GM19438 (cell line): Measurements from ENCODE around the gene P4HB.

Experiments
- ATAC-seq: cut with Tn5 transposase; IDR thresholded peaks from one replicate; pipeline ENCODE4 v1.9.1; 2021; ENCODE audit warnings: low read depth; ENCODE audit not compliant: unreplicated experiment

Gene P4HB

DNA sequence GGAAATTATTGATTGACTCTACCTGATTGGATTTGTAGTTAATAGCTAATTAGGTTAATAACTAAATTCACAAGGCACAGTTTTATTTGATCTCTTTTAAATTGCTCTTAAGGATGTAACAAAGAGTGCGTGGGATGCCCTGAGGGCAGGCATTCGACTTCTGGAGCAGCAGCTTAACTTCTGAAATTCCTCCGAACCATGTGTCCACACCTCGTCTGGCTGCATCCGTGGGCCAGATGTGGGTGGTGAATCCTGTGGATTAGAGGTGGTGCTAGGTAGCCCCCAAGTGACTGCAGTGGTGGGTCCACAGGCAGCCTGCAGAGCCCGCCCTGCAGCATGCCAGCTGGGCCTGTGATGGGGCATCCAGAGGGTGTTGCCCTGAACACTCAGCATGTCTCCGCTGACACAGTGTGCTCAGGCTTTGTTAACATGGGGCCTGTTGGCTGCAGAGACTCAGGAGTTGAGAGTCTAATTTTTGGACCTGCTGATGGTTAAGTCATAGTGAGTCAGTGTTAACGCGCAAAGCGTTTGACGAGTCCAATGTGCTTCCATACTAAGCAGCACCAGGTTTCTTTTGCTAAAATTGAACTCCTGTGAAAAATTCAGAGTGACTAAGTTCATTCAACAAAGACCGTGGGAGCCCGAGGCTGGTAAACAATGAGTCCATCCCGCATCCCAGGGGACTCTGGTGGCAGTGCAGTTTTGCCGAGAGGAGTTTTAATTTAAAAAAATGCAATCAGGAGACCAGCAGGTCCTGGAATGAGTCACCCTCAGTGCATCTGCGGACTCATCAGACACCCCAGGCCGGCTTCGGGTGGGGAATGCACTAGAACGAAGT, 37.9 kb upstream of the P4HB start:
- ATAC-seq, result no peak

DNA sequence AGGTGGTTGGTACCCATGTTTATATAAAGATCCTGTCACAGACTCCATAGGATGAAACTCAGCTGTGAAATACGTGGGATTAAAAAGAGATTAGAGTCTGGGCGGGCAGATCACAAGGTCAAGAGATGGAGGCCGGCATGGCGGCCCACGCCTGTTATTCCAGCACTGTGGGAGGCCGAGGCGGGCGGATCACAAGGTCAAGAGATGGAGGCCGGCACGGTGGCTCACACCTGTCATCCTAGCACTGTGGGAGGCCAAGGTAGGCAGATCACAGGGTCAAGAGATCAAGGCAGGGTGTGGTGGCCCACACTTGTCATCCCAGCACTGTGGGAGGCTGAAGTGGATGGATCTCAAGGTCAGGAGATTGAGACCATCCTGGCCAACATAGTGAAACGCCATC, 35.1 kb upstream of the P4HB start:
- ATAC-seq, result no peak

DNA sequence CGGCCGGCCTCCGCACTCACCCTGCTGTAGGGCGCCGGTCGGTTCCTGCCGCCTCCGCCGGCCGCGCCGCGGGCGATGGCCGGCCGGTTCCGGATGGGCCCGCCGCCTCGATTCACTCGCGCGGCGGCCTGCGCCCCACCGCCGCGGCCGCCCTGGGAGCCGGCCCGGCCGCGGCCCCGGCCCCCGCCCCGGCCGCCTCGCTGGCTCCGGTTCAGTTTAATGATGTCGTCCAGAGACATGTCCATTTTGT, 30.9 kb upstream of the P4HB start:
- peak; percentile 2 for ATAC-seq

DNA sequence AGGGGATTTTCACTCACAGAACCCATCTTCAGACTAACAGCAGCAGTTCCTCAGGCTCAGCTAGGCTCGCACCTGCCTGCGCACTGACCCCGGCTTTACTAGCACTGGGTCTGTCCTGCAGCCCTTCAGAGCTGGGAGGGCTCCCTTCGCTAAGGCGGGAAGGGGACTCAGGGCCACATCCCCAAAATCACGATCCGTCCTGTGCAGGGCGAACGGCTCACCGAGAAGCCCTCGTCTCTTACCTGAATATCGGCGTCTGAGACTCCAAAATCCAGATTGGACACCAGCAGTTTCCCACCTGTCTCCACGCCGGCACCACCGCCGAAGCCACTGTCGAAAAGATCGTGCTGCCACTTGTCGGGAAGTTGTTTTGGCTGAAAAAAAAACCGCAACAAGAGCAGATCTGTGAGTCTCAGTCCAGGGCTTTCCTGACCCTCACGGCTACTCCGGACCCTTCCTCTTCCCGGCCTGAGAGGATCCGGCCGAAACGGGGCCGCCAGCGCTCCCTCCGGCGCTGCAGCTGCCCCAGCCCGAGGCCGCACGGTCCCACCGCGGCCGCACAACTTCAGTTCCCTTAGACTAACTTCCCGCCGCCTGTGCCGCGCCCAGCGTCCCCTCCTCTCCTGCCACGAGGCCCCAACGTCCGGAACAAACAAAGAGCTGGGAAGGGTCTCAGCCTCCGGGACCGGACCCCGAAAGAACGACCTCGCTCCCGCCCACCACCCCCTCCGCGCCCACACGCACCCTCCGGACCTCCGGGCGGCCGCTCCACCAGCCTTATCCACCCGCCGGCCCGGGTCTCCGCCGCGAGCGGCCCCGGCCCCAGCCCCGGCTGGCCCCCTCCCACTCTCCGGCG, 30.3 kb upstream of the P4HB start:
- ATAC-seq, result no peak

DNA sequence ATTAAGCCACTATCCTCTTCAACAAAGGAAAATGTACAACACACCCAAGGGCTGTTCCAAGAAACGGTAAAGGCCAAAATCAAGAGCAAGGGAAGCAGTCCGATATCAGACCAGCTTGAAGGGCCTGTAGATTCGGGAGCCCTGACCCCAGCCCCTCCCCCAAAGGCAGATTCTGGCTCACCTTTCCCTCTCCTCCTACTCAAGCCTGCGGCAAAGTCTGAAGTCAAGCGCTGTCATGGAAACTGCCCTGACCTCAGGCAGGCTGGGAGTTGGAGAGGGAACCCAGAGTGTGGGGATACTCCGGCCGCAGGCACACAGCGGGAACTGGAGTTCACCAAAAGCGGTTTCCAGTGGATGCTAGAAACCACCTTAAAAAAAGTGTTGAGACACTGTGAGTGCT, 29.3 kb upstream of the P4HB start:
- no peak for ATAC-seq

DNA sequence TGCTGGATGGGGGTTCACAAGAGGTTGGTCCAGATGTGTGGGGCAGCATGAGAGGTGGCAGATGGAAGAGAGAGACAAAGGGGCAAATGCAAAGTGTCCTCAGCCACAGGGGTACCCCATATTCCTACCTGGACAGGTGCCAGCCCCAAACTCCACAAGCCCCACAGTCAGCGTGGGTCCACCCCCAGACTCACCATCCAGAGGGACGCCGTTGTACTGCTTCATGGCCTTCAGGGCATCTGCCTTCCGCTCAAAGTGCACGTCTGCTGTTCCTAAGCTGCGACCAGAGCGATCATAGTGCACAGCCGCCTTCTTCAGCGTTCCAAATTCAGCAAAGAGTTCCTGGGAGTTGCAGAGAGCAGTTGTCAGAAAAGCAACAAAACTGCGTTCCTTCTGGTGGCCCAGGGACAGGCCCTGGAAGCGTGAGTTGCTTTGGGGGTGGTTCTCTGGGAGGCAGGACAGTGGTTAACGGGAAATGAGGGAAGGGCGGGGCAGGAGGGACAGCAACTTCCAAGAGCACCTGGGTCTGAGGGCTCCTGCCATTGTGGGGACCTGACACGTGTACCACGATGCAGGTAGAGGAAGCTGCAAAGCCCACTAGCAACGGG, 28.8 kb upstream of the P4HB start:
- no peak for ATAC-seq

DNA sequence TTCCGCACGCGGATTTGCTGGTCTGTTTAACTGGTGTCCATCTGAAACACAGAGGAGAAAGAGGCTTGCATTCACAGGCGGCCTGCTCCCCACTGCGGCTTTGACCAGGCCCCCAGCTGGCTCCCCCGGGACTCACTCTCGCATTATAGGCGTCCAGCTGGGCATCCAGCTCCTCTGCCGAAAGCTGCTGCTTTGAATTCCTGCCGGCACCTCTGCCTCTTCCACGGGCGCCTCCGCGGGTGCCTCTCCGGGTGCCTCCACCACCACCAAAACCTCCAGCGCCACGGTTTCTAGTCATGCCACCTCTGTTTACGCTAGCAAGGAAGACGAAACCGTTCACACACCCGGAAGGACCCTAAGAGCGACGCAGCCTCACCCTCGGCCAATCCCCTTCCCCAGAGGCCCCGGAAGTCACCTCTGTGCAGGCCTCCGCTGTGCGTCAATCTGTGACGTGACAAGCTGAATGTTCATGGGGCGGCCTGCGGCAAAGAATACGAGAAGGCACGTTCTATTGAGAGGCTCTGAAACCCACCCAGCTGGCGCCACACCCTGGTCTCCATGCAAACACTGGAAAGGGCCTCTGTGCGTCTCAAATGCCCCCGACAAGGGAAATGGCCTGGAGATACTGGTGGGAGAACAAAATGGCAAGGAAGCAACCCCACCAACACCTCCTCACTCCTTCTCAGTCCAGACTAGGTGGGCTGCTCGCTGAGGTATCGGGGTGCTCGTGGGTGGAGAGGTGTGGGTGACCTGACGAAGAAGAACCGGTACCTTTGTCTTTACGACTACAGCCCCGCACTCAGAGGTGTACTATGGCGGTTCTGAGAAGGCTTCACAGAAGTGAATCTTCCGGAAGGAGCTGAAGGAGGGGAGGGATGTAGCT, 28.0 kb upstream of the P4HB start:
- ATAC-seq, result no peak

DNA sequence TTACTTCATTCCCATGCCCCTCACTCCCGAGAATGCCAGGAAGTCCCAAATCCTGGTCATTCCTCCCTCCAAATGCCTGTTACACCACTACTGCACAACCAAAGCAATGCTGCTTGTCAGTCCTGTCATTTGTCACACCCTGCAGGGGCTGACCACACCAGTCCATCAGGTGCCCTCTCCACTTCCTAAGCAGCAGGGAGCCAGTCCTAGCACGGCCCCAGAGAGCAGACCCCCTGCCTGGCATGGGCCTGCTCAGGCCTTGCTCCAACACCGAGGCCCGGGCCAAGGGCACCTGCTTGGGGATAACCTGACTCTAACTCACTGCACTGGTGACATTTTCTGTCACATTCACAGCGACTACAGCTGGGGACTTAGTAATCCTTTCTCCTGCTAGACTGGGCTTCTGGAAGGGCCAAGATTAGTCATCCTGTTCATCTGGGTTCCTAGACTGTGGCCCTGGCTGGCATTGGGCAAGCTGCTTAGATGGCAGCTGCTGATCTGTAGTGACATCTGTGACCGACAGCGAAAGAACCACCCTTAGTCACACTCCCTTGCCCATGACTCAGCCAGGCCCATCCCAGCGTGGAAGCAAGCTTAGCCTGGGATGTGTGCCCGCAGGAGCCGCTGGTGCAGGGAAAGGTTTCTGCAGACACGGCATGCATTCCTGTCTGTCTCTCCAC, 25.7 kb upstream of the P4HB start:
- no peak for ATAC-seq

DNA sequence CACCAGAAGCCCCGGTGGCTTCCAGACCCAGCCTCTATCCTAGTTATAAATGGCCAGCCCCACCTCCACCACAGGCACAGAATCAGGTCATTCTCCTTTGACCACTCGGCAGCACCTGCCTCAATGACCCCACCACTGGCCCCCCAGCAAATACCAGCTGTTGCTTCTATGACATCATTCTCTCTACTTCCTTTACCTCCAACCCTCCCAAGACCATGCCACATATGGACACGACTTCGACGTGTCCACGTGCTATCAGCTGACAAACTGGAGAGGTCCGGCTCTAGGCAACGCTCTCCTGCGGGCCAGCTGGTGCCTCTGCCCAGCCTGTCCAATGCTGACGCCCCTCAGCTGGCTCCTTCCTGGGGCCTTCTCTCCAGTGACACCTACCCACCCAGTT, 25.1 kb upstream of the P4HB start:
- ATAC-seq, result no peak

DNA sequence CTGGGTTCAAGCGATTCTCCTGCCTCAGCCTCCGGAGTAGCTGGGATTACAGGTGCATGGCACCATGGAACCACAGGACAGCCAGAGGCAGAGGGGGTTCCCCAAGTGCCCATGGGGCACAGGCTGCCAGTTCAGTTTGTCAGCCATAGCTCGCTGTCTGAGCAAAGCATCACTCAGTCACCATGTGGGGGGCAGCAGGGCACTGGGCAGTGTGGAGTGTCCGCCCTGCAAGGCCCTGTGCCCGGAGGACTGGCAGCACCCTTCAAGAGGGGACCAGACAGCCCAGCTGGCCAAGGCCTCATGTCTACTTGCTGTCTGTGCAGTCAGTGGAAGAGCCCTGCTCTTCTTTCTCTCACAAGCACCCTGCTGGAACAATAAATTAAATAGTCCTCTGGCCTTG, 24.6 kb upstream of the P4HB start:
- no peak for ATAC-seq

DNA sequence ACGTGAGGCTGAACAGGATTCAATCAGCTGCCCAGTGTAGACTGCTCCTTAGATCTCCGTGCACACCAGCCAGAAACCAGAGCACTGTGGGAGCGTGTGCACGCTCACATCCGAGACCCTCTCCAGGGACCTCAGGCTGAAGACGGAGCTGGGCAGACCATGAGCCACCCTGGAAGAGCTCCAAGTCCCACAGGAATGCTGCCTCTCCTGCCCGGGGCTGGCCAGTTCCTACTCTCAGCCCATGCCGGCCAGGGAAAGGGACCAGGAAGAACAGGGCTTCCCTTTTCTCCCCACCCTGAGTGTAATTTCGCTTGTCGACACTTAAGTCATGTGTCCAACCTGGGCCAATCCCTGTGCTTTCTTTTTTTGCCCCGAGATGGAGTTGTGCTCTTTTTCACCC, 24.2 kb upstream of the P4HB start:
- ATAC-seq, result no peak

DNA sequence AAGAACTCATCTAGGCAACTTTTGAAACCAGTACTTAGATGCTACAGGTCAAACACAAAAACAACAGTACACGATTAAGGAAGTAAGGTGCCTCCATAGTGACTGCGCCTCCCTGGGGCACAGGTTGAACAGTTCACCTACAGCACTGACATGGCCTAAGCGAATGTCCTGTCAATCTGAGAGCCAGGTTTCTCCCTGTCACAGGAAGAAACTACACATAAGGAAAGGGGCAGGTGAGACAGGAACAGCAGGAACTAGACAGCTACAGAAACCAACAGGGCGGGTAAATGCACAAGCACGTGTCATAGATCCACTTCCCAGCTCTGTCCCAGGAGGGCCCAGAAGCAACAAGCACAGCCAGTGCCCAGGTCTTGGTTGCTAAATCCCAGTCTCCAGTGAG, 18.8 kb upstream of the P4HB start:
- ATAC-seq, result no peak

DNA sequence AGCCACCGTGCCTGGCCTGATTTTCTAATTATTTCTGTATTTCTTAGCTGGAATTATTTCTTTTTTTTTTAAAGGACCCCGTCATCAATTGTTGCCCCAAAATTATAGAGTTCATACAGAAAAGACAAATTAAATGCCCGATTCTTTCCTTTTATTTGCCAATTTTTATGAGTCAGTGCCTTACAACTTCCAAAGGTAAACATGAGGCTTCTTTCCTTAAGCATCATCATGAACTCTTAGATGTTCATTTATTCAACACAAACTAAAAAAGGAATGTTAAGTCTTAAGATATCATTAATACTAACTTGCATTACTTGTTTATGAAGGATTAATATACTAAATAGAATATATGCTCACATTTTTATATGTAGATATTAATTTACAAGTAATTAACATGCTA, 18.0 kb upstream of the P4HB start:
- ATAC-seq, result no peak

DNA sequence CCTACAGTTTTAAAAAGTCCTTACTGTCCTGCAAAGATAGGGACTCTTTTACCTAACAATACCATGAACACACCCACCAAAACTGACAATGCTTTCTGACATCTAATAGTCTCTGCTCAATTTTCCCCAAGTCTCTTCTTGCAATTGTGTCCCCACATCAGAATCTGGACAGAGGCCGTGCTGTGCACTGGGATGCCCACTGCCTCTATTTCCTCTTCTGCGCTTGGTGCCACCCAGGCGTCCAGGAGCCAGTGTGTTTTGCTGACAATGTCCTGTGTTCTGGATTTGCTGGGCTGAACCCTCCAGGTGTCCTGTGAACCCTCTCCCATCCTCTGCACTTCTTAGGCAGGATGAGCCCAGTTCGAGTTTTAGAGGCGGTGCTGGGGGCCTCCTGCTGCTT, 17.2 kb upstream of the P4HB start:
- no peak for ATAC-seq

DNA sequence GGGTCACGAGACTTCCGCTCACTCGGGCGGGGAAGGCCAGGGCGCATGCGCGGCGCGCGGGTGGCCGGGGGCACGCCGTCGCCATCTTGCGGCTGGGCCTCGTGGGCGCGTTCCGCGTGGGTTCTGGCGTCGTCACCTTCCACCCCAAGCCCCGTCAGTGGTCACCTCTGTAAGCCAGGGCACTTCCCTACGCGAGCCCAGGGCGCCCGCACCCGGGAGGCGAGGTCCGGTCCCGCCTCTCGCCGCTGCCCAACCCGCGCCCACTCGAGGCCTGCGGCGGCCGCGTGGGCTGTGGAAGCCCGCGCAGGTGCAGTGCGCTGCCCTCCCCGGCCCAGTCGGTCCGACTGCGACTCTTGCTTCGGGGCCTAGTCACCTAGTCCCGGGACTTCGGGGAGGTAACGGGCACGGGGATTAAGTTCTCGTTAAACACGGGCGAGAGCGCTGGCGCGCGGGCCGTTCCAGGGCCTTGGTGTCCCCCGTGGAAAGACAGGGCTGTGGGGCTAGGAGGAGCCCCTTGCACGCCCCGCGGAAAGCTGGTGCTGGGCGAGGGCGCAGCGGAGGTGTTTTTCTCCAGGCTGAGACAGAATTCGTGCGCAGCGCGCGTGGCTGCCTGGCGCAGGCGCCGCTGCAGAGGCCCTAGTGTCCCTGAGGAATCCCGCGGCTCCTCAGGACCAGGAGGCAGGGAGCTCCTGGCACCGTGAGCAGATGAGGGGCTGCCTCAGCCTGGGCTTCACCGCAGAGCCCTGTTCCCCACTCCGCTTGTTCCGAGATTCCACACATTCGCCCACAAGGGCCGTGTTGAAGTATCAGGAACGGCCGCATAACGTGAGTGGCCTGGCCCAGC, 11.3 kb upstream of the P4HB start:
- no peak for ATAC-seq

DNA sequence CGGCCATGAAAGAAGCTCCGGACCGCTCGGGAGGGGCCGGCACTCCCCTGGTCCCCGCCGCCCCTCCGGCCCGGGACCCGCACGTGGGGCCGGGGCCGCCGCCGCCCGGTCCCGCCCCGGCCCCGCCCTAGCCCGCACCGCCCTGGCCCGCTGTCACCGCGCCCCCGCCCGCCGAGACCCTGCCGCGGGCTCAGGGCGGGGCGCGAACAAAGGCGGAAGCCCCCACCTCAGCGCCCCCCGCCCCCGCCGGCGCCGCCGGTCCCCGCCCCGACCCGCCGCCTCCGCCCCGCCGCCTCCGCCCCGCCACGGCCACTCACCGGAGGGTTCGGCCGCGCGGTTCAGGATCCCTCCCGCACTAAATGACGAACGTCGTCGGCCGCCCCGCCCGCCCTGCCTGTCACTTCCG, 10.6 kb upstream of the P4HB start, which contains the start of gene ARHGDIA:
ARHGDIA (minus strand) TSS at position 357 of the 406 bp plus-strand sequence. CDS start 1,407 bp downstream, outside the sequence.
- no peak for ATAC-seq

DNA sequence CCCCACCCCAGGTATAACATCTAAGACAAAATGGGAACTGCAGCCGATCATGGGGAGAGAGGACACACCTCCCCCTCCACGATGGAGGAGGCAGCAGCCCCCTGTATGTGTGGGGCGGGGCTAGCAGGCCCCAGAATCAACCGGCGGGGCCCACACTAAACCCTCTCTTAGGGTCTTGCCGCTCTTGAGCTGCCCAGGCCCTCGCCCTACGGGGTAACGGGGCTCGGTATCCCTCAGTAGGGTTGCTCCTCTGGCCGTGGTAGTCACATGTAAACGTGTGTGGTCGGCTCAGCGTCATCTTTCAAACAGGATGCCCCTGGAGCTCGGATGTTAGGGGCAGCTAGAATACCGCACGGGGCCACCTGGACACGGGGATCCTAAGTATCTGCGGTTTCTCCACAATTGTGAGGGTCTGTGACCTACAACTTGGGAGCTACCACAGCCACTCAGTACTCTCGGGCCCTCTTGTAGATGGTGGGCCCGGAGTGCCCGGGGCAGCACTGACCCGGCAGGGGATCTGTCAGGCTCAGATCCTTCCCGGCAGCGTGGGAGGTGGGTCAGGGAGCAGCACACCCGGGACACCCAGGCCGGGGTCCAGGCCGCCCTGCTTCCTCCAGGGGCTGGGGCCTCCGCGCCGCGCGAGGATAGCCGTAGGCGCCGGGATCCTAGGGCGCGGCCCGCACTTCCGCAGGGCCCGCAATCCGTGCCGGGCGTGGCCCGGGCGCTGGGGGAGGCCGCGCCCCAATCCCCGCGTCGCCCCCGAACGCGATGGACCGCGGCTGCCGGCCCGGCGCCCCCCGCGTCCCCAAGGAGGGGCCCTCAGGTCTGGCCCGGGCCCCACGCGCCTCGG, 10.0 kb upstream of the P4HB start:
- no peak for ATAC-seq
